H1 (cell line): ENCODE data around the gene ZFYVE19. TPM values are rescaled to one million over a fixed set of nuclear protein-coding genes. Genes with fewer than 3 reads are reported as not detected.

ENCODE experiments used
- BACH1 ChIP-seq: IDR thresholded peaks from 2 replicates; pipeline ENCODE4 v1.6.1; 2012; ENCODE audit warnings: low read length, improper control_type of control experiment
- SAP30 ChIP-seq: fragments of 300-600 bp; sonication (generic); IDR thresholded peaks from 2 replicates; pipeline ENCODE4 v1.7.1; 2012; ENCODE audit warnings: low read length, moderate library complexity, mild to moderate bottlenecking, inconsistent platforms; ENCODE audit not compliant: insufficient read depth, insufficient replicate concordance
- TAF1 ChIP-seq: IDR thresholded peaks from 2 replicates; pipeline ENCODE4 v1.6.1; 2011; ENCODE audit warnings: mild to moderate bottlenecking, low read depth, low read length
- polyA plus RNA-seq, 7 experiments: library from polyadenylated mRNA; depleted of rRNA in 3 of 7; stranded (reverse) in 5 of 7; unstranded in 2 of 7; fragments of >200 nt in 5 of 7; fragments of 200-250 nt in 2 of 7; gene quantifications; 1 replicate in 5 of 7; 2 replicates in 1 of 7; 4 replicates in 1 of 7; pipeline versions ENCODE4 v1.2.1 to v1.2.3, GENCODE V29; 2011 to 2013; ENCODE audit warnings: missing spikeins in 2 of 7, mixed read lengths in 2 of 7
- total RNA-seq: library from RNA; stranded (reverse); fragmentation: NEBNext Ultra II Directional; extraction: Animal tissue kit (Norgen Biotek cat#: 25700); gene quantifications from 2 replicates; pipeline ENCODE4 v1.2.1, GENCODE V29; 2021
- TF ChIP-seq, protein P1 (sequence below): fragments of 300-600 bp; sonication (generic); IDR thresholded peaks from 2 replicates; pipeline ENCODE4 v1.7.1; 2012; ENCODE audit warnings: low read length, moderate library complexity, mild to moderate bottlenecking, inconsistent platforms; ENCODE audit not compliant: insufficient replicate concordance

ZFYVE19 gene
- total and polyA plus RNA-seq, 2 of the 8 experiments (the other 6 are each of a cell fraction or from before 2014, with no cell fraction given) = 11.2 to 21.8 TPM

DNA sequence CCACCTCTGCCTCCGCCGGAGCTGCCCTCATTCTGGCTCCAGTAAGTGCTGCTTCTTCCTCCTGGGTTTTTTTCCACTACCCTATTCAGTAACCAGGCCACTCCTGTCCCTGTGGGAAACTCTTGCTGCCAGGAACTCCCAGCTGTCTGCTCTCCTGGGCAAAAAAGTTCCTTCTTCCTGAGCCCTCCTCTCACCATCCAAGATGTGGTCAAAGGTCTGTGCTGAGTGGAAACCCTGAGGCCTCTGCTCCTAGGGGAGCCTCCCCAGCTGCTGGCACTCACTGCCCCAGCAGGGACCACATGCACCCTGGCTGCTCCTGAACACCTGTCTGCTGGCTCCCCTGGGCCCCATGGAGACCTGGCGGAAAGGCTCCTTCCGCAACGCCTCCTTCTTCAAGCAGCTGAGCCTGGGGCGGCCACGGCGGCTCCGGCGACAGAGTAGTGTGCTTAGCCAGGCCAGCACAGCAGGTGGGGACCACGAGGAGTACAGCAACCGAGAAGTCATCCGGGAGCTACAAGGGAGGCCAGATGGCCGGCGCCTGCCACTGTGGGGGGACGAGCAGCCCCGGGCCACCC, 36.7 kb upstream of the ZFYVE19 start (continued):
- TF ChIP-seq, protein P1, sequence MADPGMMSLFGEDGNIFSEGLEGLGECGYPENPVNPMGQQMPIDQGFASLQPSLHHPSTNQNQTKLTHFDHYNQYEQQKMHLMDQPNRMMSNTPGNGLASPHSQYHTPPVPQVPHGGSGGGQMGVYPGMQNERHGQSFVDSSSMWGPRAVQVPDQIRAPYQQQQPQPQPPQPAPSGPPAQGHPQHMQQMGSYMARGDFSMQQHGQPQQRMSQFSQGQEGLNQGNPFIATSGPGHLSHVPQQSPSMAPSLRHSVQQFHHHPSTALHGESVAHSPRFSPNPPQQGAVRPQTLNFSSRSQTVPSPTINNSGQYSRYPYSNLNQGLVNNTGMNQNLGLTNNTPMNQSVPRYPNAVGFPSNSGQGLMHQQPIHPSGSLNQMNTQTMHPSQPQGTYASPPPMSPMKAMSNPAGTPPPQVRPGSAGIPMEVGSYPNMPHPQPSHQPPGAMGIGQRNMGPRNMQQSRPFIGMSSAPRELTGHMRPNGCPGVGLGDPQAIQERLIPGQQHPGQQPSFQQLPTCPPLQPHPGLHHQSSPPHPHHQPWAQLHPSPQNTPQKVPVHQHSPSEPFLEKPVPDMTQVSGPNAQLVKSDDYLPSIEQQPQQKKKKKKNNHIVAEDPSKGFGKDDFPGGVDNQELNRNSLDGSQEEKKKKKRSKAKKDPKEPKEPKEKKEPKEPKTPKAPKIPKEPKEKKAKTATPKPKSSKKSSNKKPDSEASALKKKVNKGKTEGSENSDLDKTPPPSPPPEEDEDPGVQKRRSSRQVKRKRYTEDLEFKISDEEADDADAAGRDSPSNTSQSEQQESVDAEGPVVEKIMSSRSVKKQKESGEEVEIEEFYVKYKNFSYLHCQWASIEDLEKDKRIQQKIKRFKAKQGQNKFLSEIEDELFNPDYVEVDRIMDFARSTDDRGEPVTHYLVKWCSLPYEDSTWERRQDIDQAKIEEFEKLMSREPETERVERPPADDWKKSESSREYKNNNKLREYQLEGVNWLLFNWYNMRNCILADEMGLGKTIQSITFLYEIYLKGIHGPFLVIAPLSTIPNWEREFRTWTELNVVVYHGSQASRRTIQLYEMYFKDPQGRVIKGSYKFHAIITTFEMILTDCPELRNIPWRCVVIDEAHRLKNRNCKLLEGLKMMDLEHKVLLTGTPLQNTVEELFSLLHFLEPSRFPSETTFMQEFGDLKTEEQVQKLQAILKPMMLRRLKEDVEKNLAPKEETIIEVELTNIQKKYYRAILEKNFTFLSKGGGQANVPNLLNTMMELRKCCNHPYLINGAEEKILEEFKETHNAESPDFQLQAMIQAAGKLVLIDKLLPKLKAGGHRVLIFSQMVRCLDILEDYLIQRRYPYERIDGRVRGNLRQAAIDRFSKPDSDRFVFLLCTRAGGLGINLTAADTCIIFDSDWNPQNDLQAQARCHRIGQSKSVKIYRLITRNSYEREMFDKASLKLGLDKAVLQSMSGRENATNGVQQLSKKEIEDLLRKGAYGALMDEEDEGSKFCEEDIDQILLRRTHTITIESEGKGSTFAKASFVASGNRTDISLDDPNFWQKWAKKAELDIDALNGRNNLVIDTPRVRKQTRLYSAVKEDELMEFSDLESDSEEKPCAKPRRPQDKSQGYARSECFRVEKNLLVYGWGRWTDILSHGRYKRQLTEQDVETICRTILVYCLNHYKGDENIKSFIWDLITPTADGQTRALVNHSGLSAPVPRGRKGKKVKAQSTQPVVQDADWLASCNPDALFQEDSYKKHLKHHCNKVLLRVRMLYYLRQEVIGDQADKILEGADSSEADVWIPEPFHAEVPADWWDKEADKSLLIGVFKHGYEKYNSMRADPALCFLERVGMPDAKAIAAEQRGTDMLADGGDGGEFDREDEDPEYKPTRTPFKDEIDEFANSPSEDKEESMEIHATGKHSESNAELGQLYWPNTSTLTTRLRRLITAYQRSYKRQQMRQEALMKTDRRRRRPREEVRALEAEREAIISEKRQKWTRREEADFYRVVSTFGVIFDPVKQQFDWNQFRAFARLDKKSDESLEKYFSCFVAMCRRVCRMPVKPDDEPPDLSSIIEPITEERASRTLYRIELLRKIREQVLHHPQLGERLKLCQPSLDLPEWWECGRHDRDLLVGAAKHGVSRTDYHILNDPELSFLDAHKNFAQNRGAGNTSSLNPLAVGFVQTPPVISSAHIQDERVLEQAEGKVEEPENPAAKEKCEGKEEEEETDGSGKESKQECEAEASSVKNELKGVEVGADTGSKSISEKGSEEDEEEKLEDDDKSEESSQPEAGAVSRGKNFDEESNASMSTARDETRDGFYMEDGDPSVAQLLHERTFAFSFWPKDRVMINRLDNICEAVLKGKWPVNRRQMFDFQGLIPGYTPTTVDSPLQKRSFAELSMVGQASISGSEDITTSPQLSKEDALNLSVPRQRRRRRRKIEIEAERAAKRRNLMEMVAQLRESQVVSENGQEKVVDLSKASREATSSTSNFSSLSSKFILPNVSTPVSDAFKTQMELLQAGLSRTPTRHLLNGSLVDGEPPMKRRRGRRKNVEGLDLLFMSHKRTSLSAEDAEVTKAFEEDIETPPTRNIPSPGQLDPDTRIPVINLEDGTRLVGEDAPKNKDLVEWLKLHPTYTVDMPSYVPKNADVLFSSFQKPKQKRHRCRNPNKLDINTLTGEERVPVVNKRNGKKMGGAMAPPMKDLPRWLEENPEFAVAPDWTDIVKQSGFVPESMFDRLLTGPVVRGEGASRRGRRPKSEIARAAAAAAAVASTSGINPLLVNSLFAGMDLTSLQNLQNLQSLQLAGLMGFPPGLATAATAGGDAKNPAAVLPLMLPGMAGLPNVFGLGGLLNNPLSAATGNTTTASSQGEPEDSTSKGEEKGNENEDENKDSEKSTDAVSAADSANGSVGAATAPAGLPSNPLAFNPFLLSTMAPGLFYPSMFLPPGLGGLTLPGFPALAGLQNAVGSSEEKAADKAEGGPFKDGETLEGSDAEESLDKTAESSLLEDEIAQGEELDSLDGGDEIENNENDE = no peak
- TF ChIP-seq TAF1 = no peak
- TF ChIP-seq SAP30 = no peak
- no peak for TF ChIP-seq BACH1
